MCF 10A (cell line): Measurements from ENCODE around the gene BCLAF3. TPM values are rescaled to one million over a fixed set of nuclear protein-coding genes. Genes with fewer than 3 reads are reported as not detected.

ENCODE experiments used
- BruUV-seq: library from RNA; stranded (reverse); fragments of 400-500 nt; replicated peaks from 2 replicates; lab custom pipeline; 2021; lab: Mats Ljungman, UMichigan
- CTCF ChIA-PET: fragments of 300-600 bp; sonication (Branson Sonifier 250); formaldehyde crosslinking; extraction: SDS; loops from one replicate; lab custom pipeline; 2021; ENCODE audit warnings: antibody characterized with exemption, inconsistent platforms; lab: Yijun Ruan, JAX
- POLR2A ChIA-PET: fragments of 300-600, 350-650 bp; sonication (Branson Sonifier 250); formaldehyde crosslinking; extraction: SDS; loops from one replicate; lab custom pipeline; 2020; ENCODE audit warnings: antibody characterized with exemption, inconsistent platforms; lab: Yijun Ruan, JAX
- DNase-seq: peaks from one replicate; pipeline ENCODE4 v3.0.0-alpha.2; 2018; ENCODE audit not compliant: unreplicated experiment
- H3K27ac Mint-ChIP-seq: one replicate; pipeline ENCODE4 v1.8.0; 2022; ENCODE audit warnings: mild to moderate bottlenecking, low read depth, mixed read lengths; ENCODE audit not compliant: unreplicated experiment
- H3K27me3 Mint-ChIP-seq: one replicate; pipeline ENCODE4 v1.8.0; 2022; ENCODE audit warnings: mixed read lengths; ENCODE audit not compliant: insufficient read depth, unreplicated experiment
- H3K36me3 Mint-ChIP-seq: one replicate; pipeline ENCODE4 v1.8.0; 2022; ENCODE audit warnings: mild to moderate bottlenecking, moderate library complexity, mixed read lengths; ENCODE audit not compliant: insufficient read depth, unreplicated experiment
- H3K4me1 Mint-ChIP-seq: one replicate; pipeline ENCODE4 v1.8.0; 2022; ENCODE audit warnings: mixed read lengths; ENCODE audit not compliant: insufficient read depth, unreplicated experiment
- H3K4me3 Mint-ChIP-seq: one replicate; pipeline ENCODE4 v1.8.0; 2022; ENCODE audit warnings: mild to moderate bottlenecking, moderate library complexity, mixed read lengths; ENCODE audit not compliant: unreplicated experiment
- H3K9me3 Mint-ChIP-seq: one replicate; pipeline ENCODE4 v1.8.0; 2022; ENCODE audit warnings: mixed read lengths; ENCODE audit not compliant: unreplicated experiment
- CTCF ChIP-seq: fragments of 200-600 bp; IDR thresholded peaks from one replicate; pipeline ENCODE4 v1.8.0; 2022; ENCODE audit warnings: antibody characterized with exemption, mild to moderate bottlenecking; ENCODE audit not compliant: unreplicated experiment
- intact Hi-C: fragments of 100-400 bp; cut with micrococcal nuclease; formaldehyde crosslinking; loops from 2 replicates; pipeline ENCODE4 v1.14.1; 2022
- total RNA-seq: library from RNA; stranded (reverse); gene quantifications from 2 replicates; pipeline ENCODE4 v1.2.3, GENCODE V29; 2022

Gene BCLAF3
- total RNA-seq, 1 experiment from 2014 or later, result 8.6 TPM

- no peak for TF ChIP-seq CTCF
- Mint-ChIP-seq H3K27ac (no peak overlapping the region), H3K36me3 (peaks cover 13% of the 10 kb centered on the region), H3K4me3 (no peak overlapping the region), H3K27me3 (peaks cover 58% of the 10 kb centered on the region), H3K9me3 (no peaks in the 10 kb centered on the region), H3K4me1 (no peaks in the 10 kb centered on the region)
- DNase-seq, result peak; percentile 17
- ChIA-PET CTCF (no interaction called here), POLR2A (no interaction called here)
- intact Hi-C loops, result no loop called here
- no TSS peak for BruUV-seq
Measured at GRCh38 chrX:19964017-19964710, 26.7 kb downstream of the BCLAF3 start.

DNA sequence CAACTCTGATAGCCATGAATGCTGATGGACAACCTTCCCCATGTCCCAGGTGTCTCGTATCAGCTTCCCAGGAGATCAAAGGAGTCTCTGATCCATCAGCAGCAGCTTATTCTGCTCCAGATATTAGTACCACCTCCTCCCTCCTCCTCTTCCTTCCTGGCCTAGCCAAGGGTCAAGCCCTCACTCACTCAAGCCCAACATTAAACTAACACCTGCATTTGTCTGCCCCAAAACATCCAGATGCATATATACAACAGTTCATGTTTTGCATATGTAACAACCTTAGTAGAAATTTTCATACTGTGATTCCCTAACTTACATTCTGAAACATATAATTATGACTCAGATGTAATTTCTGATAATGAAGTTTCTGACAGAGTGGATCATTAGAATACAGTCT lies 29.9 kb downstream of the BCLAF3 start:
- intact Hi-C loops, result no loop called here
- H3K36me3 Mint-ChIP-seq, result peaks cover 13% of the 10 kb centered on the region
- no TSS peak for BruUV-seq
- no peaks in the 10 kb centered on the region for H3K9me3 Mint-ChIP-seq
- POLR2A ChIA-PET, result no interaction called here
- no peak overlapping the region for H3K27ac Mint-ChIP-seq
- H3K4me3 Mint-ChIP-seq, result no peak overlapping the region
- CTCF ChIA-PET, result interaction anchor here (0.6 kb wide), 1 partner anchor 296 kb away, joined by 3 read pairs; no protein-coding TSS in a partner anchor
- H3K27me3 Mint-ChIP-seq, result peaks cover 53% of the 10 kb centered on the region
- DNase-seq, result no peak
- no peak for TF ChIP-seq CTCF
- no peaks in the 10 kb centered on the region for H3K4me1 Mint-ChIP-seq

DNA sequence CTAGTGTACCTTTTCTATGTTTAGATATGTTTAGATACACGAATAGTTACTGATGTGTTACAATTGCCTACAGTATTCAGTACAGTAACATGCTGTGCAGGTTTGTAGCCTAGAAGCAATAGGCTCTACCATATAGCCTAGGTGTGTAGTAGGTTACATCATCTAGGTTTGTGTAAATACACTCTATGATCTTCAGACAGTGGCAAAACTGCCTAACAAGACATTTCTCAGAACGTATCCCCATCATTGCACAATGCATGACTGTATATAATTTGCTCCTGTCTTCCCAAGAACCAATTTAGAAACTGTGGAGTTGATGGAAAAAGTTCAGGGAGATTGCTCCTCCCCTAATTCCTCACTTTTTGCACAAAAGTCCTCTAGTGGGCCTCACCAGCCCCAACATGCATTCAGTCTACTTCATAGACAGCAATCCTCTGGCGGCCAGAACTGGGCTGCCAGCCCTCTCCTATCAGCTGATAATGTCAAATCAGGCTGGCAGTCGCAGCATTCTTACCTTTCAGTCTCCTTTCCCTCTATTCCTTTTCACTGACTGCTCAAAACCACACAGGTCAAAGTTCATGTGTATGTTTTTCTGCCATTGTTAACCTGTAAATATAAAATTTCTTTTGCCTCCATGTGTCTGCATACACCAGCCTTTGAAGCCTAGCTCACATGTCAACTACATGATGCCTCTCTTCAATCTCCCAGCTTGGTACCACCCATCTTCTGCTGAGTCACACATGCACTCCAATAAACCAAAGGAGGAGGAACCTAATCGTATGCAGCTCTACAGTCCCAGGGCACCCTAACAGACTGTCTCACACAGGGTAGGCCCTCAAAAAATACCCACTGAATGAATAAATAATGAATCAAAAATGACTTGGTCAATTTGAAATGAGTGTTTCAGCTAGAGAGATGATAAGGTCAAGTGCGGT lies 32.0 kb downstream of the BCLAF3 start:
- Mint-ChIP-seq H3K4me1 (peaks cover 6% of the 10 kb centered on the region), H3K36me3 (peaks cover 13% of the 10 kb centered on the region), H3K27me3 (peaks cover 44% of the 10 kb centered on the region), H3K27ac (no peak overlapping the region), H3K4me3 (no peak overlapping the region), H3K9me3 (no peaks in the 10 kb centered on the region)
- no peak for TF ChIP-seq CTCF
- POLR2A ChIA-PET, result interaction anchor here (0.5 to 0.7 kb wide), 4 partner anchors 9 to 252 kb away, joined by 3 read pairs; no protein-coding TSS in a partner anchor
- intact Hi-C loops, result no loop called here
- peak; percentile 8 for DNase-seq
- CTCF ChIA-PET, result interaction anchor here (0.9 kb wide), 1 partner anchor 31 kb away, joined by 3 read pairs; no protein-coding TSS in a partner anchor
- BruUV-seq, result no TSS peak

DNA sequence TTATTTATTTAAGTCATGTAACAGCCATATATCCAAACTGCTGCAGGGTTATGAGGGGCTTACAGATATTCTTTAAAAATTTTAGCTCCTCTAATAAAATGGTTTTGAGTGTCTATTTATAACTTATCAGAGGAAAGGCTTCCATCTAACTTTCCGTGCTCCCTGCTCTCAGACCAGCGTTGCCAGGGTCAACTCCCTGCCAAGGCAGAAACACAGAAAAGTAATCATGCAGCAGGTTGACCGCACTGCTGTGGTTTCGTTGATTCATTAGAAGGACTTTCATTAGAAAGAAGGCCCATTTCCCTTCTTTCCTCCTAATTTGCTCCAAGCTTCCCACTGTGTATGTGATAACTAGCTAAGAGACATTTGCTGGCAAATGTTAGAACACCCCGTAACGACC lies 33.9 kb downstream of the BCLAF3 start:
- H3K4me1 Mint-ChIP-seq, result peaks cover 6% of the 10 kb centered on the region
- no peak overlapping the region for H3K4me3 Mint-ChIP-seq
- intact Hi-C loops, result no loop called here
- ChIA-PET POLR2A (interaction anchor here (0.7 to 1.1 kb wide), 2 partner anchors 10 to 34 kb away, joined by 3 read pairs; no protein-coding TSS in a partner anchor), CTCF (interaction anchor here (0.5 to 1.1 kb wide), 2 partner anchors 52 to 1158 kb away, joined by 3 to 4 read pairs; no protein-coding TSS in a partner anchor)
- no peaks in the 10 kb centered on the region for H3K9me3 Mint-ChIP-seq
- no peak overlapping the region for H3K27ac Mint-ChIP-seq
- peaks cover 11% of the 10 kb centered on the region for H3K36me3 Mint-ChIP-seq
- no peak for TF ChIP-seq CTCF
- no TSS peak for BruUV-seq
- H3K27me3 Mint-ChIP-seq, result peaks cover 48% of the 10 kb centered on the region
- DNase-seq, result no peak
